Caco-2 (cell line): ENCODE data around the gene ECEL1. TPM values are rescaled to one million over a fixed set of nuclear protein-coding genes. Genes with fewer than 3 reads are reported as not detected.

Source experiments
- BruUV-seq: library from RNA; stranded (reverse); fragments of 400-500 nt; replicated peaks from 2 replicates; lab custom pipeline; 2021; lab: Mats Ljungman, UMichigan
- CTCF ChIA-PET: fragments of 300-600 bp; sonication (Branson Sonifier 250); formaldehyde crosslinking; loops from one replicate; lab custom pipeline; 2022; ENCODE audit warnings: antibody characterized with exemption; lab: Charles Lee
- POLR2A ChIA-PET: fragments of 300-600 bp; sonication (Branson Sonifier 250); formaldehyde crosslinking; loops from one replicate; lab custom pipeline; 2022; ENCODE audit warnings: antibody characterized with exemption; lab: Charles Lee
- DNase-seq, 2 experiments: peaks; one replicate each; pipeline versions ENCODE4 v3.0.0 to v3.0.0-alpha.2; 2020 to 2022
- H3K27me3 ChIP-seq: replicated peaks from 2 replicates; pipeline ENCODE4 v1.6.0; 2011; ENCODE audit warnings: low read length; ENCODE audit not compliant: control insufficient read depth, insufficient read depth
- H3K36me3 ChIP-seq: 2 replicates; pipeline ENCODE4 v1.5.1; 2011; ENCODE audit warnings: low read length; ENCODE audit not compliant: control insufficient read depth, insufficient read depth
- H3K4me1 ChIP-seq: fragments of 250-450 bp; sonication (Bioruptor Pico); 2 replicates; pipeline ENCODE4 v1.5.1; 2020; ENCODE audit warnings: mild to moderate bottlenecking
- H3K4me3 ChIP-seq: 2 replicates; pipeline ENCODE4 v1.5.1; 2011; ENCODE audit warnings: low read depth, mild to moderate bottlenecking, control low read depth, low read length
- H3K9me3 ChIP-seq: fragments of 250-450 bp; sonication (Bioruptor Pico); 2 replicates; pipeline ENCODE4 v1.5.1; 2020; ENCODE audit warnings: mild to moderate bottlenecking, moderate library complexity
- H3K27ac Mint-ChIP-seq: one replicate; pipeline ENCODE4 v1.8.0; 2022; ENCODE audit warnings: mixed read lengths; ENCODE audit not compliant: unreplicated experiment
- H3K27me3 Mint-ChIP-seq: one replicate; pipeline ENCODE4 v1.8.0; 2022; ENCODE audit warnings: mixed read lengths; ENCODE audit not compliant: insufficient read depth, unreplicated experiment
- H3K36me3 Mint-ChIP-seq: one replicate; pipeline ENCODE4 v1.8.0; 2022; ENCODE audit warnings: mild to moderate bottlenecking, mixed read lengths; ENCODE audit not compliant: insufficient read depth, unreplicated experiment
- H3K4me1 Mint-ChIP-seq: one replicate; pipeline ENCODE4 v1.8.0; 2022; ENCODE audit warnings: low read depth, mixed read lengths; ENCODE audit not compliant: unreplicated experiment
- H3K4me3 Mint-ChIP-seq: one replicate; pipeline ENCODE4 v1.8.0; 2022; ENCODE audit warnings: mild to moderate bottlenecking, moderate library complexity, mixed read lengths; ENCODE audit not compliant: unreplicated experiment
- H3K9me3 Mint-ChIP-seq: one replicate; pipeline ENCODE4 v1.8.0; 2022; ENCODE audit warnings: mixed read lengths; ENCODE audit not compliant: unreplicated experiment
- CTCF ChIP-seq, 2 experiments: fragments of 200-600 bp in 1 of 2; IDR thresholded peaks; 1 replicate in 1 of 2; 2 replicates in 1 of 2; pipeline versions ENCODE4 v1.5.1 to v1.8.0; 2011 to 2022; ENCODE audit warnings: antibody characterized with exemption in 1 of 2, control low read depth in 1 of 2, inconsistent platforms in 1 of 2, low read depth in 1 of 2, low read length in 1 of 2, mild to moderate bottlenecking in 1 of 2, moderate library complexity in 1 of 2; ENCODE audit not compliant: insufficient read depth in 1 of 2, severe bottlenecking in 1 of 2, unreplicated experiment in 1 of 2
- intact Hi-C: fragments of 100-400 bp; cut with micrococcal nuclease; formaldehyde crosslinking; loops from one replicate; pipeline ENCODE4 v1.10.0; 2022; ENCODE audit not compliant: unreplicated experiment
- total RNA-seq: library from RNA; stranded (reverse); gene quantifications from 2 replicates; pipeline ENCODE4 v1.2.3, GENCODE V29; 2022

ECEL1 gene
- total RNA-seq, 1 experiment from 2014 or later = 6.4 TPM

DNA sequence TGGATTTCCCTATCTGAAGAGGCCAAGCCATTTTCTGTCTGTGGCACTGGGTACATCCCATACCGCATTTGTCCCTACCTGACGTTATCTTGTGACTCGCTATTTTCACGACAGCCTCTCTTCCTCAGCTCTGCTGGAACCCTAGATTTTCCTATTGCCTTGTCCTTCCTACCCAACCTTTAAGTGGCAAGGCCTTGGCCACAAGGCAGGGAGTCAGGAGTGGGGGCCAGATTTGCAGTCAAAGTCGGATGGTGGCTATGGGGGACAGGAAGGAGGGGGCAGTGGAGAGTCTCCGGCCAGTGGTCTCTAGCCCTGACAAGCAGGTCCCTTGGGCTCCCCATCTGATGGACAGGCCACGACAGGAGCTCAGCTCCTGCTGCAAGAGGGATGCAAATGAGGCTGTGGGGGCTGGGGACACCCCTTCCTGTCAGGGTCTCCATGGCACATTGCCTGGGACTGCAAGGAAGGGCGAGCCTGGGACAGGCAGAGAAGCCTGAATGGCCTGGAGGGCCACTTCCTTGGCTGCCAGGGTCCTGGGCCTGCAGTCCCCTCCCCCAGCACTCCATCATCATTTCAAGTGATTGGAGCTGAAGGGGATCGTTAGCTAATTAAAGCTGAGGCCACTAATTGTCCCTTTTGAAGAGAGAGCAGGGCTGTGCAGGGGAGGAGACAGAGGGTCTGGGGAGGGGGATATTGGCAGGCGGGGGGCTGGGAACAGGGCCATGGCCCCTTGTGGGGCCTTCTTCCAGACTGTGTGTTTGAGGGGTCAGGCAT lies 6.3 kb upstream of the ECEL1 start:
- Histone ChIP-seq H3K9me3 (no peaks in the 10 kb centered on the region), H3K4me3 (no peak overlapping the region), H3K4me1 (no peaks in the 10 kb centered on the region), H3K36me3 (no peaks in the 10 kb centered on the region), H3K27me3 (no peaks in the 10 kb centered on the region)
- intact Hi-C loops = no loop called here
- H3K4me1 Mint-ChIP-seq = no peaks in the 10 kb centered on the region
- no TSS peak for BruUV-seq
- no peak for TF ChIP-seq CTCF (IDR thresholded peaks at IDR 0.05; ENCODE audit: insufficient read depth in 1 of 2, low read depth in 1 of 2, low read length in 1 of 2, severe bottlenecking in 1 of 2, unreplicated experiment in 1 of 2)
- DNase-seq = no peak
- H3K27ac Mint-ChIP-seq = no peak overlapping the region
- ChIA-PET POLR2A (no interaction called here), CTCF (no interaction called here)
- no peak overlapping the region for H3K4me3 Mint-ChIP-seq
- no peaks in the 10 kb centered on the region for H3K36me3 Mint-ChIP-seq
- no peaks in the 10 kb centered on the region for H3K27me3 Mint-ChIP-seq
- H3K9me3 Mint-ChIP-seq = no peaks in the 10 kb centered on the region

- no peaks in the 10 kb centered on the region for H3K36me3 Mint-ChIP-seq
- intact Hi-C loops = no loop called here
- H3K9me3 Mint-ChIP-seq = no peaks in the 10 kb centered on the region
- Histone ChIP-seq H3K36me3 (no peaks in the 10 kb centered on the region), H3K9me3 (no peaks in the 10 kb centered on the region), H3K4me3 (no peak overlapping the region), H3K4me1 (no peaks in the 10 kb centered on the region), H3K27me3 (no peaks in the 10 kb centered on the region)
- H3K4me1 Mint-ChIP-seq = no peaks in the 10 kb centered on the region
- H3K4me3 Mint-ChIP-seq = no peak overlapping the region
- no TSS peak for BruUV-seq
- no peak overlapping the region for H3K27ac Mint-ChIP-seq
- H3K27me3 Mint-ChIP-seq = no peaks in the 10 kb centered on the region
- ChIA-PET CTCF (no interaction called here), POLR2A (no interaction called here)
- no peak for DNase-seq
- TF ChIP-seq CTCF (IDR thresholded peaks at IDR 0.05; ENCODE audit: insufficient read depth in 1 of 2, low read depth in 1 of 2, low read length in 1 of 2, severe bottlenecking in 1 of 2, unreplicated experiment in 1 of 2) = no peak
These were observed 5.5 kb upstream of the ECEL1 start for GRCh38 chr2:232492963-232493700.

GRCh38 chr2:232492236-232492848 lies 4.7 kb upstream of the ECEL1 start:
- Mint-ChIP-seq H3K4me1 (no peaks in the 10 kb centered on the region), H3K9me3 (no peaks in the 10 kb centered on the region), H3K36me3 (no peaks in the 10 kb centered on the region), H3K4me3 (no peak overlapping the region), H3K27me3 (no peaks in the 10 kb centered on the region), H3K27ac (no peak overlapping the region)
- Histone ChIP-seq H3K36me3 (no peaks in the 10 kb centered on the region), H3K4me1 (no peaks in the 10 kb centered on the region), H3K4me3 (no peak overlapping the region), H3K27me3 (no peaks in the 10 kb centered on the region), H3K9me3 (no peaks in the 10 kb centered on the region)
- no TSS peak for BruUV-seq
- no peak for DNase-seq
- no peak for TF ChIP-seq CTCF (IDR thresholded peaks at IDR 0.05; ENCODE audit: insufficient read depth in 1 of 2, low read depth in 1 of 2, low read length in 1 of 2, severe bottlenecking in 1 of 2, unreplicated experiment in 1 of 2)
- POLR2A ChIA-PET = no interaction called here
- intact Hi-C loops = no loop called here
- CTCF ChIA-PET = no interaction called here
